ENCODE data around the gene PLCH2. TPM values are rescaled to one million over a fixed set of nuclear protein-coding genes. Genes with fewer than 3 reads are reported as not detected.

PLCH2 gene
- total RNA-seq, 1 donor from 2014 or later = not detected

DNA sequence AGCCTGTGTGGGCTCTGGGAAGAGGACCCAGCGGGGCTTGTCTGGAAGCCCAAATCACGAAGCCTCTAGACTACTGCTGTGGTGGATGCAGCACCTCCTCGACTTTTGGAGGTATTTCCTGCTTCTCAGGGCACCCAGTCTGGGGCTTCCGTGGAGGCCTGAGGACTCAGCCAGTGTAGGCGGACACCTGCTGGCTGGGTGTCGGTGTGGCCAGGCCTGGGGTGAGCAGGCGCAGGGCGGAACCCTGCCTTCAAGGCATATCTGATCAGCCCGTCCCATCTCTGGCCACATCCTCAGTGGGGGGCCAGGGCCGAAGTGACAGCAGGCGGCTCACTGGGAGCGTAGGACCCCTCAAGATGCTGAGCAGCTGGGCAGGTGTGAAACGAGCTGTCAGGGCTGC is 6.9 kb downstream of the PLCH2 start:
- no peaks in the 10 kb centered on the region for H3K4me1 Mint-ChIP-seq (ENCODE audit: low read depth)
- peaks cover 2% of the 10 kb centered on the region for H3K9me3 Mint-ChIP-seq (ENCODE audit: low read depth)
- H3K27me3 Mint-ChIP-seq = peaks cover 6% of the 10 kb centered on the region
- H3K27ac Mint-ChIP-seq = no peak overlapping the region
- H3K36me3 Mint-ChIP-seq (ENCODE audit: insufficient read depth) = no peaks in the 10 kb centered on the region
- TF ChIP-seq, protein P1, sequence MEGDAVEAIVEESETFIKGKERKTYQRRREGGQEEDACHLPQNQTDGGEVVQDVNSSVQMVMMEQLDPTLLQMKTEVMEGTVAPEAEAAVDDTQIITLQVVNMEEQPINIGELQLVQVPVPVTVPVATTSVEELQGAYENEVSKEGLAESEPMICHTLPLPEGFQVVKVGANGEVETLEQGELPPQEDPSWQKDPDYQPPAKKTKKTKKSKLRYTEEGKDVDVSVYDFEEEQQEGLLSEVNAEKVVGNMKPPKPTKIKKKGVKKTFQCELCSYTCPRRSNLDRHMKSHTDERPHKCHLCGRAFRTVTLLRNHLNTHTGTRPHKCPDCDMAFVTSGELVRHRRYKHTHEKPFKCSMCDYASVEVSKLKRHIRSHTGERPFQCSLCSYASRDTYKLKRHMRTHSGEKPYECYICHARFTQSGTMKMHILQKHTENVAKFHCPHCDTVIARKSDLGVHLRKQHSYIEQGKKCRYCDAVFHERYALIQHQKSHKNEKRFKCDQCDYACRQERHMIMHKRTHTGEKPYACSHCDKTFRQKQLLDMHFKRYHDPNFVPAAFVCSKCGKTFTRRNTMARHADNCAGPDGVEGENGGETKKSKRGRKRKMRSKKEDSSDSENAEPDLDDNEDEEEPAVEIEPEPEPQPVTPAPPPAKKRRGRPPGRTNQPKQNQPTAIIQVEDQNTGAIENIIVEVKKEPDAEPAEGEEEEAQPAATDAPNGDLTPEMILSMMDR (IDR thresholded peaks at IDR 0.05; ENCODE audit: unreplicated experiment) = no peak
- DNase-seq (ENCODE audit: low spot score, unreplicated experiment) = no peak
- no peak overlapping the region for H3K4me3 Mint-ChIP-seq (ENCODE audit: low read depth)

DNA sequence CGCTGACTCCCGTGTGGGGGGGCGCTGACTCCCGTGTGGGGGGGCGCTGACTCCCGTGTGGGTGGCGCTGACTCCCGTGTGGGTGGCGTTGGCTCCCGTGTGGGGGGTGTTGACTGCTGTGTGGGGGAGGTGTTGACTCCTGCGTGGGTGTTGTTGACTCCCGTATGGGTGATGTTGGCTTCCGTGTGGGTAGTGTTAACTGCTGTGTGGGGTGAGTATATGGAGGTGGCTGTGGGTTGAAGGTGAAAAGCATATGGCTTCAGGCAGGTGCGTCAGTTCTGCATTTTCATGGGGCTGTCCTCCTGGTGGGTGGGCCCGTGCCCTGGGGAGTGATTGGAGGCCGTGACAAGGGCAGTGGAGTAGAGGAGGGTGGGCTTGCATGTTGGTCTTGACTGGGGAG is 7.9 kb downstream of the PLCH2 start:
- no peak overlapping the region for H3K4me3 Mint-ChIP-seq (ENCODE audit: low read depth)
- H3K27ac Mint-ChIP-seq = no peak overlapping the region
- H3K4me1 Mint-ChIP-seq (ENCODE audit: low read depth) = no peaks in the 10 kb centered on the region
- TF ChIP-seq, protein P1 (IDR thresholded peaks at IDR 0.05; ENCODE audit: unreplicated experiment) = no peak
- H3K27me3 Mint-ChIP-seq = peaks cover 12% of the 10 kb centered on the region
- no peaks in the 10 kb centered on the region for H3K36me3 Mint-ChIP-seq (ENCODE audit: insufficient read depth)
- DNase-seq (ENCODE audit: low spot score, unreplicated experiment) = no peak
- H3K9me3 Mint-ChIP-seq (ENCODE audit: low read depth) = peaks cover 6% of the 10 kb centered on the region

DNA sequence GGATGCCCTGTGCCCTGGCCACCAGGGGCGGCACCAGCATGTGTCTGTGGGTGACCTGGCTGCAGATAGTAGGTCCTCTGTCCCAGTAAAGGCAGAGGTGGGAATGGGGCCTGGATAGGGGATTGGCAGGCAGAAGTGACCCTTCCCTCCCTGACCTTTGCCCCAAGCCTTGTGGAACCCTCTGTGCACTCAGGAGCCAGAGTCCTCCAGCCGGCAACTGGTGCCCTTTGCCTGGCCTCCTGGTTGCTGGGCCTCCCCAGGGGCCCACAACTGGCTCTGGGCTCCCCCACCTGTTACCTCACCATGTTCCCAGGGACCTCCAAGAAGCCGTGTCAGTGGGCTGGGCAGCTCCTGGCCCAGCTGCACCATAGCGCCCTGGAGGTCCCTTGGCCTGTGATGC is 10.0 kb downstream of the PLCH2 start:
- Mint-ChIP-seq H3K27ac (no peak overlapping the region), H3K9me3 (ENCODE audit: low read depth) (peaks cover 7% of the 10 kb centered on the region), H3K27me3 (peaks cover 13% of the 10 kb centered on the region), H3K4me3 (ENCODE audit: low read depth) (no peak overlapping the region), H3K36me3 (ENCODE audit: insufficient read depth) (no peaks in the 10 kb centered on the region), H3K4me1 (ENCODE audit: low read depth) (no peaks in the 10 kb centered on the region)
- TF ChIP-seq, protein P1 (IDR thresholded peaks at IDR 0.05; ENCODE audit: unreplicated experiment) = no peak
- no peak for DNase-seq (ENCODE audit: low spot score, unreplicated experiment)

DNA sequence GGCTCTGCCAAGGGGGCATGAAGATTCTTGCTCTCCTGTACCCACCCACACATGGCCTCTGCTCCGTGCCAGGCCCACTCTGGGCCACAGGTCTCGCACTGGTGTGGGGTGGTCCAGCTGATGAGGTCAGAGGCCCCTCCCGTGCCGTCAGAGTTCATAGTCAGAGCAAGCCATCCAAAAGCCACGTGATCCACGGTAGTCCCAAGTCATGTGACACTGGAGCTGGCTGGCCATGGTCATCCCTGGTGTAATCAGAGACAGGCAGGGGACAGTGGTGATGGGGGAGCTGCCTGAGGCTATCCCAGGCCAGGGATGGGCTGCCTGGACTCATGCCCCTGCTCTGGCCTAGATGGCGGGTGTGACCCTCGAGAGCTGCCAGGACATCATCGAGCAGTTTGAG is 10.5 kb downstream of the PLCH2 start:
- peaks cover 7% of the 10 kb centered on the region for H3K9me3 Mint-ChIP-seq (ENCODE audit: low read depth)
- H3K4me3 Mint-ChIP-seq (ENCODE audit: low read depth) = no peak overlapping the region
- TF ChIP-seq, protein P1 (IDR thresholded peaks at IDR 0.05; ENCODE audit: unreplicated experiment) = no peak
- H3K36me3 Mint-ChIP-seq (ENCODE audit: insufficient read depth) = no peaks in the 10 kb centered on the region
- no peak for DNase-seq (ENCODE audit: low spot score, unreplicated experiment)
- H3K27ac Mint-ChIP-seq = no peak overlapping the region
- H3K27me3 Mint-ChIP-seq = peaks cover 18% of the 10 kb centered on the region
- no peaks in the 10 kb centered on the region for H3K4me1 Mint-ChIP-seq (ENCODE audit: low read depth)

DNA sequence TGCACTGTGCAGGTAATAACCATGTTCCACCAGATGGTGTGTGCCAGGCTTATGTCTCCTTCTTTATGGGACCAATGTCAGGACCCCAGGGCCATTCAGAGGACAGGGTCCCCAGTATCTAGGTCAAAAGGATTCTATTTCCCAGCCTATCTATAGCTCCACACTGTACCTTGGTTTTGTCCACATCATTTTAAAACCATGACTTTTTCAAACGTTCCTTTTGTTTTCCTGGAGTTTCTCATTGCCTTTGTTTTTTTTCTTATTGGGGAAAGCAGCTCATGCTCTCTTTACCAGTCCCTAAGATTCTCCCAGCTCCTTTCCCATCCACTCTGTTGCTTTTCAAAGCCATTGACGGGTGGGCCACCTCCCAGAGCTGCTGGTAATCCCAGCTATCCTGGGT is 12.6 kb downstream of the PLCH2 start:
- TF ChIP-seq, protein P1 (IDR thresholded peaks at IDR 0.05; ENCODE audit: unreplicated experiment) = no peak
- Mint-ChIP-seq H3K27me3 (peaks cover 22% of the 10 kb centered on the region), H3K9me3 (ENCODE audit: low read depth) (peaks cover 7% of the 10 kb centered on the region), H3K4me3 (ENCODE audit: low read depth) (no peak overlapping the region), H3K27ac (no peak overlapping the region), H3K4me1 (ENCODE audit: low read depth) (no peaks in the 10 kb centered on the region), H3K36me3 (ENCODE audit: insufficient read depth) (no peaks in the 10 kb centered on the region)
- DNase-seq (ENCODE audit: low spot score, unreplicated experiment) = no peak

Measured in progenitor cell of endocrine pancreas (in vitro differentiated cells).